HTR-8/SVneo (cell line): Measurements from ENCODE around the gene MBD3L5.
"Not testable (repeated sequence)": the region's sequence is repeated elsewhere in the genome, so short reads cannot be mapped to it uniquely, and the experiment has no call there.

Experiments
- DNase-seq: peaks from one replicate; pipeline ENCODE4 v3.0.0; 2011; ENCODE audit warnings: low spot score, mixed read lengths; ENCODE audit not compliant: insufficient read length
- FAIRE-seq: peaks from 2 replicates; lab custom pipeline; 2011; peaks lifted over from hg19 to GRCh38; lab: Jason Lieb, UNC

The MBD3L5 gene

DNA sequence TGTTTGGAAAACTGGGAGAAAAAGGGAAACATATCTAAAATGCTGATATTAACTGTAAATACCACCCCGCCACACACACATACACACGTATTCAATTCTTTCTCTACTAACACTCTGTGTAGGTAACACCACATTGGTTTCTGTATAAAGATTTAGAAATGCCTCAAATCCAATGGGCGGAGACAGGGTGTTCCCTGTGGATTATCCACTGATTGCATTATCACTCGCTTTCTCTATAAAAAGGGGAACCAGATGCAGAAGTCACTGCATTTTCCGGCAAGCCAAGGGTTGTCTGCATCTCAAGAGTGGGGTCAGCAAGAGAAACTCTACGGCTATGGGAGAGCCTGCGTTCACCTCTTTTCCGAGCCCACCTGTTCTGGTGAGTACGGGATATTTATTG is at the start of gene MBD3L5:
Gene MBD3L5 (plus strand): TSS at position 301 of the 400 bp plus-strand sequence. CDS start 34 bp downstream, at position 335.
- not testable (repeated sequence) for FAIRE-seq, DNase-seq

DNA sequence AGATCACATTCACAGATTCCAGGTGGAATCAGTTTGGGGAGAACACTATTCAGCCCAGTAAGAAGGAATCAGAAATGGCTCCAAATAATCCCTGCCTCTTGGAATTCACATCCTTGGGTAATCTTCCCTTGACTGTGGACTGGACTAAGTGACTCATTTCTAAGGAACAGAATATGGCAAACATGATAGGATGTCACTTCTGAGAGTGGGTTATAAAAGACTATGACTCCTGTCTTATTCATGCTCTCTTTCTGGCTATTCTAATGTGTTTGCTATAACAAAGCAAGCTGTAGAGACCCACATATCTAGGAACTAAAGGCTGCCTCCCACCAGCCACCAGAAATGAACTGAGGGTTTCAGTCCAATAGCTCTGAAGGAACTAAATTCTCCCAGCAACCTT is 46.9 kb upstream of the MBD3L5 start:
- FAIRE-seq (no peak), DNase-seq (no peak)

GRCh38 chr19:6987850-6988249 is 42.5 kb upstream of the MBD3L5 start:
- no peak for FAIRE-seq
- DNase-seq, result no peak

- DNase-seq, result no peak
Measured at GRCh38 chr19:6988257-6988656, 42.1 kb upstream of the MBD3L5 start.

DNA sequence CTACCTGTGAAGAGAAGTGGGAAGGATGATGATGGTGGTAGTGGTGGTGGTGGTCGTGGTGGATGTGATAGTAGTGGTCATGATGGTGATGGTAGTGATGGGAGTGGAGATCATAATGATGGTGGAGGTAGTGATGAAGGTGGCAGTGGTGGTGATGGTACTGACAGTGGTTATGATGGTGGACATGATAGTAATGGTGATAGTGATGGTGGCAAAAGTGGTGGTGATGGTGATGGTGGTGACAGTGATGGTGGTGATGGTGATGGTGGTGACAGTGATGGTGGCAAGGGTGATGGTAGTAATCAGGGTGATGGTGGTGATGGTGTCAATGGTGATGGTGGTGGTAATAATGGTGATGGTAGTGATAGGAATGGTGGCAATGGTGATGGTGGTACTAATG is 35.3 kb upstream of the MBD3L5 start:
- no peak for DNase-seq
- FAIRE-seq, result peak; percentile 97

More at GRCh38 chr19:6988257-6988656, 42.1 kb upstream of the MBD3L5 start:
- FAIRE-seq, result no peak

DNA sequence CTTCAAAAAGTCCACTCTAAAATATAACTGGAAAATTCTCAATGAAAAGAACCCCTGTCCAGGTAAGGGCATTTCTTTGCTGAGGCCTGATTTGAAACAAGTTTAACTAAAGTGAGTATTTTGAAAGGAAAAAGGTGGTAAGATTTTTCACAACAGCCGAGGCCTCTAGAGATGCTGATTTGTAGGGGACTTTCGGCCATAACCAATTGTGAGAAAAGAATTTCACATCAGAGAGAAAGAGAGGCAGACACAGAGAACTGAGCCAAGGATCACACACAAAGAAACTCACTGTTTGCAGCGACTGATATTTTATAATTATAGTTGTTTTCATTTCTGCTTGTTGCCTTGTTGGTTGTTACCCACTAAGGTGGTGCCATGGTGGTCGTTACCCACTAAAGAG is 33.6 kb upstream of the MBD3L5 start:
- no peak for DNase-seq
- no peak for FAIRE-seq

DNA sequence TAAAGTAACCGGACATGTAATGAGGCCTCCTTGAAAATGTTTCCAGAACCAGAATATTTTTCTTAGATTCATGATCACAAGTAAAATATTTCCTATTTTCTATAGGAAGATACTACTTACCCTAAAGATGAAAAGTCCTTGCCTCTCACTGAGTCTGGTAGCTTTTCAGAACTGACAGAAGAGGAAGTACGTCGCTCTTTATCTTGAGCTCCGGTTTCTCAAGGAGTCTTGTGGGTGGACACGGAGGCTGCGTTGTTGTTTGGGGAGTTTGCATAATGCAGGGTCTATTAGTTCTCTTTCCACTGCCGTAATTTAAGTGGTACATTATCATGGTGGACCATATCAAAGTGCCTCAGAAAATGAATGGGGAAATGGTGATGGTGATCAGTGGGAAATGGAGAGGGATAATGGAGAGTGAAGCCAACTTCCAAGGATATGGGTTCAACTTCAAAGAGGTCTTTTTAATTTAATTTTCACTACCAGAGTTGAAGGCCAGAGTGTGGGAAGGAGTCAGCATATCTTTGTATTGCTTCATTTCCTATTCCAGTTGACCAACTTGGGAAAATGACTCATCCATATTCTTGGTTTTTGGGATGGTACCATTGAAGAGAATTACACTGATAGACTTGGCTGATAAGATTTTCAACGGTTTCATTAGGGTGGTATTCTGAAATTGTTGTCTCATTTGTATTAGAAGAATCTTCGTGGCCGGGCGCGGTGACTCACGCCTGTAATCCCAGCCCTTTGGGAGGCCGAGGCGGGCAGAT is 32.5 kb upstream of the MBD3L5 start:
- FAIRE-seq, result no peak
- DNase-seq, result no peak

DNA sequence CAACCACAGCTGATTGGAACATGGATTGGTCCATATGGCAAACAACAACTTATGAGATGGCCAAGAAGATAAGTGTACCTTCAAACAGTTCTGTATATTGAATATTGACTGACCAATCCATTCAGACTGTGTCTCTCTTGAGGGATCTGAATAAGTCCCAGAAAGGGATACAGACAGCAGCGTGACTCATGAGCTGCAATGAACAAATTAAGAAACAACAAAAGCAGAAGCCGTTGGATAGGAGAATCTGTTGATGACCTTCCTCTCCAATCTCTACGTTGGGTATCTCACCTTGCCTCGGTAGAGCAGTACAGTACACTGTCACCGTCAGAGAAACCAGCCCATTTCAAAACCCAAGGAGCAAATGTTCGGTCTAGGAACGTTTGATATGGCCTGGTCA is 30.4 kb upstream of the MBD3L5 start:
- no peak for FAIRE-seq
- DNase-seq, result no peak

DNA sequence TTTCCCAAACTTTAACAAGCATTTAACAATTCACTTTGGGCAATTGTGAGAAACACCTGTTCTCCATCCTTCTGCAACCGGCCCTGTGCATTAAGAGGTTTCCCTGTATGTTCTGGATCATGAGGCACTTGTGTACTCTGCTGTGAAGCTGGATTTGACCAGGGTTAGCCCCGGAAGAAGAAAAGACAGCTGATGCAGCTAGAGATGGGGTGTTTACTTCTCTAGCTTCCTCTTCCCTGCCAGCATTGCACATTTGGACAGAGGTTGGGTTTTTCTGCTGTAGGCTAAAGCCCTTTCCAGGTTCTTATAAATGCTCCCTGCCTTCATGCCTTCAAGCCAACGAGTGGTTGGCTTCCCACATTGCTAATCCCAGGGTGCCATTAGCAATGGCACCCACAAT is 30.0 kb upstream of the MBD3L5 start:
- no peak for DNase-seq
- FAIRE-seq, result no peak

GRCh38 chr19:7000816-7001215 is 29.6 kb upstream of the MBD3L5 start:
- DNase-seq (no peak), FAIRE-seq (no peak)

DNA sequence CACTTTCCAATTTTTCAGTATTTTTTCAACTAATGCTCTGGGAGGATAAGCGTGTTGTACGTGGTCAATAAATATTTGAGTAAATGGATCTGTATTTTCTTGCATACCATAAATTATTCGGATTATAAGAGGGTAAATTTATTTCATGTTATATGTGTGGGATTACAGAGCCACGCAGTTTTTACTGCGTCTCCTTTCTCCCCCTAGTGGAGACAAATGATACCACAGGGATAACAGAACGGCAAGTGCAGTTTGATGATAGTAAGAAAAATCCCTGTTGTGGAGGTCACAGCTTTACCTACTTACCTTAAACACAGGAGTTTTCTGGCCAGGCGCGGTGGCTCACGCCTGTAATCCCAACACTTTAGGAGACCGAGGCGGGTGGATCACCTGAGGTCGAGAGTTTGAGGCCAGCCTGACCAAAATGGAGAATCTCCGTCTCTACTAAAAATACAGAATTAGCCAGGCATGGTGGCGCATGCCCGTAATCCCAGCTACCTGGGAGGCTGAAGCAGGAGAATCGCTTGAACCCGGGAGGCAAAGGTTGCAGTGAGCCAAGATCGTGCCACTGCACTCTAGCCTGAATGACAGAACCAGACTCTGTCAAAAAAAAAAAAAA is 26.0 kb upstream of the MBD3L5 start:
- peak; percentile 55 for FAIRE-seq
- peak; percentile 27 for DNase-seq

- FAIRE-seq, result peak; percentile 71
- DNase-seq, result no peak
Measured at GRCh38 chr19:7006135-7006704, 24.2 kb upstream of the MBD3L5 start.

- DNase-seq (no peak), FAIRE-seq (no peak)
Measured at GRCh38 chr19:7007859-7008258, 22.5 kb upstream of the MBD3L5 start.

DNA sequence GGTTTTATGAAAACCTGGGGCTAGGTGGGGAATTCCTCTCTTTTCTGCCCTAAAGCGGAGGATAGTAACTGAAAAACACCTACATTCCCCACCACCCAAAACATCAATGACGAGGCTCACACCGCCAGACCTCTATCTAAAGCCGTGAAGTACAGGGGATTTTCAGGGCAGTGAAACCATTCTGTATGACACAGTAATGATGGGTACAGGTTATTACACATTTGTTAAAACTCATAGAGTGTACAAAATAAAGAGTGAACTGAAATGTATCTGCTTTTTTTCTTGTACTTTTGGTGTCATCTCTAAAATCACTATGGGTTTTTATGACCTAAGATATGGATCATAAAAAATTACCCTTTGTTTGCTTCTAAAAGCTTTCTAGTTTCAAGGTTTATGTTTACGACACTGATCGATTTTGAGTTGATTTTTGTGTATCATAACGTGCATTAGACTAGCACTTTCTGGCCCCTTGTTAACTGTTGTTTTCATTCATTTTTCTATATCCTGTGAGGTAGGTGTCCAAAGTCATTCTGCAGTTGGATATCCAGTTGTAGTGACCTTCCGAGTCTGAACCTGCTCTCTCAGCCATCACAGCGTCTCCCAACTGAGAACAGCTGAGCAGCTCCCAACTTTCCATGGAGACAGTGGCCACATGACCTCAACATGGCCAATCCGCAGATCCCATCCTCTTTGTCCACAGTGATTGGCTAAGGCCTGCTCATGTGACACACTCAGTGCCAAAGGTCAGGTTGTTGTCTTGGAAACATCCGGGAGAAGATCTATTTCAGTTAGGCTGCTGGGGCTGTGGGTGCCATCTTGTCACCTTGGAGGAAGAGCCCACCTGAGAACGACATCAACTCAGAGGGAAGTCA is 19.4 kb upstream of the MBD3L5 start:
- DNase-seq, result no peak
- no peak for FAIRE-seq

GRCh38 chr19:7013678-7014077 is 16.7 kb upstream of the MBD3L5 start:
- DNase-seq (peak; percentile 44), FAIRE-seq (peak; percentile 40)

- FAIRE-seq (no peak), DNase-seq (no peak)
Measured at GRCh38 chr19:7018828-7019227, 11.6 kb upstream of the MBD3L5 start.

DNA sequence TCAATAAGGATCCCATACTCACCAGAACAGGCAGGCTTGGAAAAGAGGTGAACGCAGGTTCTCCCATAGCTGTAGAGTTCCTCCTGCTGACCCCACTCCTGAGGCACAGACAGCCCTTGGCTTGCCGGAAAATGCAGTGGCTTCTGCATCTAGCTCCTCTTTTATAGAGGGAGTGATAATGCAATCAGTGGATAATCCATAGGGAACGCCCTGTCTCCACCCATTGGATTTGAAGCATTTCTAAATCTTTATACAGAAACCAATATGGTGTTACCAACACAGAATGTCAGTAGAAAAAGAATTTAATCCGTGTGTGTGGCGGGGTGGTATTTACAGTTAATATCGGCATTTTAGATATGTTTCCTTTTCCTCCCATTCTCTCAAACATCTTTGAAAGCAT is 9.0 kb upstream of the MBD3L5 start, which contains the start of gene MBD3L2B:
Gene MBD3L2B (minus strand): TSS at position 101 of the 400 bp plus-strand sequence. CDS start 34 bp downstream, at position 67.
- DNase-seq, result not testable (repeated sequence)
- FAIRE-seq, result peak; percentile 52

DNA sequence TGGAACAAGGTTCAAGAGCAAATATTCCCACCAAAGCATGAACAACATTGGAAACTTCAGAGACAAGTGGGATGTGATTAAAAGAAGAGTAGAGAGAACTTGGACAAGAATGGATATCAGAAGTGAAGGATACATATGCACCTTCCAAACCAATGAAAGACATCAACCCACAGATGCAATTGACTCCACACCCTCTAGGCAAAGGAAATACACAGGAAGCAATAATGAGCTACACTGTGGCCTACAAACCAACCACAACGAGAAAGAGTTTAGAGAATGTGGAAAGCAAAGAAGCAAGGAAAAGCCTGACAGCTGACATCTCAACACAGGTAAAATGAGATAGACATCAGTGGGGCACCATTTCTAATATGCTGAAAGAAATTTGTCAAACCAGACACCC is 1.6 kb upstream of the MBD3L5 start:
- not testable (repeated sequence) for FAIRE-seq, DNase-seq

GRCh38 chr19:7040079-7040478 is 9.7 kb downstream of the MBD3L5 start, which contains the start of gene MBD3L4:
Gene MBD3L4 (minus strand): TSS chr19:7040179. CDS start chr19:7040144, 35 bp downstream.
- DNase-seq, FAIRE-seq: not testable (repeated sequence)

DNA sequence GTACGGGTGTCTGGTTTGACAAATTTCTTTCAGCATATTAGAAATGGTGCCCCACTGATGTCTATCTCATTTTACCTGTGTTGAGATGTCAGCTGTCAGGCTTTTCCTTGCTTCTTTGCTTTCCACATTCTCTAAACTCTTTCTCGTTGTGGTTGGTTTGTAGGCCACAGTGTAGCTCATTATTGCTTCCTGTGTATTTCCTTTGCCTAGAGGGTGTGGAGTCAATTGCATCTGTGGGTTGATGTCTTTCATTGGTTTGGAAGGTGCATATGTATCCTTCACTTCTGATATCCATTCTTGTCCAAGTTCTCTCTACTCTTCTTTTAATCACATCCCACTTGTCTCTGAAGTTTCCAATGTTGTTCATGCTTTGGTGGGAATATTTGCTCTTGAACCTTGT is 11.2 kb downstream of the MBD3L5 start:
- DNase-seq, FAIRE-seq: not testable (repeated sequence)
